Mesenchymal stem cell (in vitro differentiated cells and primary cell): ENCODE data around the gene SPACA7.
"Not testable (repeated sequence)": the region's sequence is repeated elsewhere in the genome, so short reads cannot be mapped to it uniquely, and the experiment has no call there.

Experiments
- DNase-seq: peaks from one replicate; pipeline ENCODE4 v3.0.0-alpha.2; 2013
- H2AFZ ChIP-seq: one replicate; pipeline ENCODE4 v1.6.1; 2013; ENCODE audit warnings: low read depth, mild to moderate bottlenecking, control low read depth, inconsistent platforms, low read length, moderate library complexity
- H2AK5ac ChIP-seq: 2 replicates; pipeline ENCODE4 v1.6.1; 2013; ENCODE audit warnings: low read length, moderate library complexity, mild to moderate bottlenecking, inconsistent platforms; ENCODE audit not compliant: severe bottlenecking
- H2BK120ac ChIP-seq: one replicate; pipeline ENCODE4 v1.6.1; 2013; ENCODE audit warnings: low read depth, mild to moderate bottlenecking, inconsistent platforms, low read length, moderate library complexity
- H2BK12ac ChIP-seq, 2 experiments: one replicate each; pipeline ENCODE4 v1.6.1; 2013; ENCODE audit warnings: inconsistent platforms in 2 of 2, low read length in 2 of 2, mild to moderate bottlenecking in 2 of 2, moderate library complexity in 2 of 2, control low read depth in 1 of 2
- H2BK15ac ChIP-seq: one replicate; pipeline ENCODE4 v1.6.1; 2013; ENCODE audit warnings: mild to moderate bottlenecking, low read depth, inconsistent platforms; ENCODE audit not compliant: poor library complexity, severe bottlenecking
- H2BK5ac ChIP-seq: 2 replicates; pipeline ENCODE4 v1.6.1; 2013; ENCODE audit warnings: low read depth, mild to moderate bottlenecking, low read length, control low read depth, inconsistent platforms; ENCODE audit not compliant: poor library complexity, severe bottlenecking
- H3K14ac ChIP-seq, 2 experiments: one replicate each; pipeline ENCODE4 v1.6.1; 2013; ENCODE audit warnings: inconsistent platforms in 2 of 2, low read length in 2 of 2, control low read depth in 1 of 2, mild to moderate bottlenecking in 1 of 2, moderate library complexity in 1 of 2
- H3K18ac ChIP-seq, 2 experiments: one replicate each; pipeline ENCODE4 v1.6.1; 2013; ENCODE audit warnings: inconsistent platforms in 2 of 2, low read length in 2 of 2, control low read depth in 1 of 2, low read depth in 1 of 2, mild to moderate bottlenecking in 1 of 2
- H3K23ac ChIP-seq, 2 experiments: one replicate each; pipeline ENCODE4 v1.6.1; 2013; ENCODE audit warnings: inconsistent platforms in 2 of 2, low read length in 2 of 2, mild to moderate bottlenecking in 2 of 2, moderate library complexity in 2 of 2, control low read depth in 1 of 2
- H3K27ac ChIP-seq: 2 replicates; pipeline ENCODE4 v1.5.1; 2013; ENCODE audit warnings: mild to moderate bottlenecking, moderate library complexity, low read length, control low read depth, inconsistent platforms; ENCODE audit not compliant: poor library complexity, severe bottlenecking
- H3K27me3 ChIP-seq, 2 experiments: 2 replicates each; pipeline versions ENCODE4 v1.6.1 to v1.7.0; 2013; ENCODE audit warnings: low read length in 2 of 2, mild to moderate bottlenecking in 2 of 2, moderate library complexity in 2 of 2, control low read depth in 1 of 2, inconsistent platforms in 1 of 2; ENCODE audit not compliant: control insufficient read depth in 1 of 2, insufficient read depth in 1 of 2
- H3K36me3 ChIP-seq, 2 experiments: 2 replicates each; pipeline versions ENCODE4 v1.6.1 to v1.7.0; 2013; ENCODE audit warnings: low read length in 2 of 2, control low read depth in 1 of 2, inconsistent platforms in 1 of 2, low read depth in 1 of 2, mild to moderate bottlenecking in 1 of 2; ENCODE audit not compliant: insufficient read depth in 2 of 2, control insufficient read depth in 1 of 2
- H3K4ac ChIP-seq, 2 experiments: one replicate each; pipeline ENCODE4 v1.6.1; 2013; ENCODE audit warnings: inconsistent platforms in 2 of 2, low read length in 2 of 2, mild to moderate bottlenecking in 2 of 2, moderate library complexity in 2 of 2, control low read depth in 1 of 2, low read depth in 1 of 2
- H3K4me1 ChIP-seq: 2 replicates; pipeline ENCODE4 v1.6.1; 2013; ENCODE audit warnings: low read depth, low read length, control low read depth; ENCODE audit not compliant: control insufficient read depth, insufficient read depth
- H3K4me2 ChIP-seq: 2 replicates; pipeline ENCODE4 v1.6.1; 2013; ENCODE audit warnings: low read length, mild to moderate bottlenecking, inconsistent platforms; ENCODE audit not compliant: poor library complexity, severe bottlenecking
- H3K4me3 ChIP-seq, 2 experiments: 2 replicates each; pipeline versions ENCODE4 v1.5.1 to v1.7.0; 2013; ENCODE audit warnings: low read length in 2 of 2, mild to moderate bottlenecking in 2 of 2, control low read depth in 1 of 2, low read depth in 1 of 2; ENCODE audit not compliant: insufficient read depth in 1 of 2
- H3K79me1 ChIP-seq: replicated peaks from 2 replicates; pipeline ENCODE4 v1.6.1; 2013; ENCODE audit warnings: mild to moderate bottlenecking, control low read depth, low read length, inconsistent platforms; ENCODE audit not compliant: poor library complexity, severe bottlenecking
- H3K9ac ChIP-seq: 2 replicates; pipeline ENCODE4 v1.7.0; 2013; ENCODE audit warnings: mild to moderate bottlenecking, low read length, moderate library complexity
- H3K9me3 ChIP-seq: 2 replicates; pipeline ENCODE4 v1.7.0; 2013; ENCODE audit warnings: mild to moderate bottlenecking, low read length; ENCODE audit not compliant: control insufficient read depth
- H4K8ac ChIP-seq: one replicate; pipeline ENCODE4 v1.6.1; 2013; ENCODE audit warnings: inconsistent platforms, mild to moderate bottlenecking, low read length, moderate library complexity
- H4K91ac ChIP-seq: one replicate; pipeline ENCODE4 v1.6.1; 2013; ENCODE audit warnings: mild to moderate bottlenecking, low read length, inconsistent platforms
- WGBS: methylation state at CpG from one replicate; pipeline ENCODE4 v1.1.7; 2013; ENCODE audit warnings: mixed read lengths; 5-methylcytosine and 5-hydroxymethylcytosine counted together

Gene SPACA7

GRCh38 chr13:112374271-112374670 lies 1.9 kb upstream of the SPACA7 start:
- Histone ChIP-seq H3K27ac (no peak overlapping the region), H3K23ac (no peak overlapping the region)

GRCh38 chr13:112391746-112392145 lies 15.6 kb downstream of the SPACA7 start:
- H3K79me1 ChIP-seq: no peaks in the 10 kb centered on the region
- H3K4ac ChIP-seq: no peak overlapping the region
- H3K4me1 ChIP-seq: peaks cover 3% of the 10 kb centered on the region
- no peaks in the 10 kb centered on the region for H3K27me3 ChIP-seq
- no peak overlapping the region for H3K23ac ChIP-seq
- no peak overlapping the region for H2AFZ ChIP-seq
- no peak overlapping the region for H4K8ac ChIP-seq
- H3K4me3 ChIP-seq: no peak overlapping the region
- H2BK12ac ChIP-seq: no peak overlapping the region
- H2BK5ac ChIP-seq: no peak overlapping the region
- no peak overlapping the region for H3K27ac ChIP-seq
- H2BK15ac ChIP-seq: no peak overlapping the region
- H3K36me3 ChIP-seq: no peaks in the 10 kb centered on the region
- no peak overlapping the region for H3K18ac ChIP-seq
- no peak overlapping the region for H3K14ac ChIP-seq
- 63% methylated on average over 8 of the region's 8 CpGs for WGBS
- no peak overlapping the region for H2AK5ac ChIP-seq
- H3K9me3 ChIP-seq: peaks cover 2% of the 10 kb centered on the region
- no peak overlapping the region for H4K91ac ChIP-seq
- no peak overlapping the region for H2BK120ac ChIP-seq
- H3K9ac ChIP-seq: no peak overlapping the region
- H3K4me2 ChIP-seq: no peak overlapping the region
- DNase-seq: no peak

More at GRCh38 chr13:112374271-112374670, 1.9 kb upstream of the SPACA7 start:
- H2BK15ac ChIP-seq: no peak overlapping the region
- 78% methylated on average over 10 of the region's 10 CpGs for WGBS
- no peaks in the 10 kb centered on the region for H3K36me3 ChIP-seq
- no peak overlapping the region for H3K14ac ChIP-seq
- H3K4ac ChIP-seq: no peak overlapping the region
- H2BK5ac ChIP-seq: no peak overlapping the region
- H2BK12ac ChIP-seq: no peak overlapping the region
- DNase-seq: no peak
- H2AK5ac ChIP-seq: no peak overlapping the region
- H3K79me1 ChIP-seq: no peaks in the 10 kb centered on the region
- H3K9me3 ChIP-seq: peaks cover 10% of the 10 kb centered on the region
- no peak overlapping the region for H4K91ac ChIP-seq
- H2AFZ ChIP-seq: no peak overlapping the region
- no peak overlapping the region for H3K4me2 ChIP-seq
- H3K9ac ChIP-seq: no peak overlapping the region
- H3K4me3 ChIP-seq: no peak overlapping the region
- no peak overlapping the region for H2BK120ac ChIP-seq
- H4K8ac ChIP-seq: no peak overlapping the region
- H3K18ac ChIP-seq: no peak overlapping the region
- H3K4me1 ChIP-seq: no peaks in the 10 kb centered on the region
- no peaks in the 10 kb centered on the region for H3K27me3 ChIP-seq

GRCh38 chr13:112392719-112393118 lies 16.6 kb downstream of the SPACA7 start:
- H4K8ac ChIP-seq: no peak overlapping the region
- no peak overlapping the region for H3K14ac ChIP-seq

GRCh38 chr13:112395022-112395421 lies 18.9 kb downstream of the SPACA7 start:
- not testable (repeated sequence) for H3K18ac ChIP-seq, H4K8ac ChIP-seq, H2BK15ac ChIP-seq, H3K79me1 ChIP-seq, H2AK5ac ChIP-seq, H2BK5ac ChIP-seq, H3K9ac ChIP-seq, H3K4me1 ChIP-seq, H4K91ac ChIP-seq, H3K4me2 ChIP-seq, H3K14ac ChIP-seq, H2BK12ac ChIP-seq, H3K4me3 ChIP-seq, DNase-seq, H2BK120ac ChIP-seq, H3K27ac ChIP-seq, H3K9me3 ChIP-seq, H2AFZ ChIP-seq, H3K4ac ChIP-seq, H3K23ac ChIP-seq, H3K36me3 ChIP-seq, H3K27me3 ChIP-seq
- WGBS: 51% methylated on average over 14 of the region's 16 CpGs

More at GRCh38 chr13:112392719-112393118, 16.6 kb downstream of the SPACA7 start:
- Histone ChIP-seq H2AK5ac (no peak overlapping the region), H3K4ac (no peak overlapping the region), H3K18ac (no peak overlapping the region), H4K91ac (no peak overlapping the region), H3K4me3 (no peak overlapping the region), H3K23ac (no peak overlapping the region), H2BK15ac (no peak overlapping the region), H3K36me3 (no peaks in the 10 kb centered on the region), H3K4me1 (peaks cover 3% of the 10 kb centered on the region), H2BK120ac (no peak overlapping the region), H2BK5ac (no peak overlapping the region), H2AFZ (no peak overlapping the region), H2BK12ac (no peak overlapping the region), H3K79me1 (no peaks in the 10 kb centered on the region), H3K27ac (no peak overlapping the region), H3K4me2 (no peak overlapping the region), H3K9ac (no peak overlapping the region), H3K9me3 (peaks cover 2% of the 10 kb centered on the region), H3K27me3 (no peaks in the 10 kb centered on the region)
- no peak for DNase-seq
- WGBS: 50% methylated on average over 2 of the region's 4 CpGs
